T-helper 9 cell (primary cell): ENCODE results near the gene PHF2.

ENCODE experiments used
- DNase-seq: peaks from one replicate; pipeline ENCODE4 v3.0.0-alpha.2; 2020

Gene PHF2

DNA sequence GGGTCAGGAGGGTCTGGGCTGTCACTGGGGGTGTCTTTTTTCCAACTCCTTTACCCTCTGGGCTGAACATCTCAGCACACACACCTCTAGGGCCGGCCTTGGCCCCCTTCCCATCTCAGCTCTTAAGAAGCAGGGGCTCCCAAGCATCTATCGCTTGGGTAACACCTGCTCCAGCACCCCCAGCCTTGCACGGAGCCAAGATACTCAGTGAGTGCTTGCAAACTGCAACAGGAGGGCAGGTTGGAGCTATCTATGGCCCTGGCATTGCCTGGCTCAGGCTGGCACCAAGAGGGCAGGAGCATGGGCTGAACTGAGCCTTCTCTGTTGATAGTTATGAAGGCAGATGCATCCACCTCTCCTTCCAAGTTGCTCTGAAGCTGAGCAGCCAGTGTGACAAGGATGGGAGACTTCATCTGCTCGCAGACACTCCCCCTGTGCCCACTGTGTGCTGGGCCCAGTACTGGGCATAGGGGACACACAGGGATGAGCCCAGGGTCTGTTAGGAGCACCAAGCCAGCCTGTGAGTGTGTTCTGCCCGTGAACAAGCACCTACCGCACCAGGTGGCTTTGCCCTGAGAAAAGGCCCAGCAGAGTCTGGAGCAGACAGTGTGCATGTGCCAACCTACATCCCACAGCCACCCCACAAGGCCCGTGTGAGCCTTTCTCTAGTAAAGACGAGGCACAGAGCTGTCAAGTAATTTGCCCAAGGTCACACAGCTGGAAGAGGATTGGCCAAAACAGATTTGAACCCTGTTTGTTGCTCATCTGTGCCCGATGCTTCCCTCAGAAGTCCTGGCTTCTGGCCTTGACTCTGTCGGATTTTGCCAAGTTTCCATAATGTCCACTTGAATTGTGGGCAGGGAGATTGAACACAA, 58.2 kb downstream of the PHF2 start:
- no peak for DNase-seq

DNA sequence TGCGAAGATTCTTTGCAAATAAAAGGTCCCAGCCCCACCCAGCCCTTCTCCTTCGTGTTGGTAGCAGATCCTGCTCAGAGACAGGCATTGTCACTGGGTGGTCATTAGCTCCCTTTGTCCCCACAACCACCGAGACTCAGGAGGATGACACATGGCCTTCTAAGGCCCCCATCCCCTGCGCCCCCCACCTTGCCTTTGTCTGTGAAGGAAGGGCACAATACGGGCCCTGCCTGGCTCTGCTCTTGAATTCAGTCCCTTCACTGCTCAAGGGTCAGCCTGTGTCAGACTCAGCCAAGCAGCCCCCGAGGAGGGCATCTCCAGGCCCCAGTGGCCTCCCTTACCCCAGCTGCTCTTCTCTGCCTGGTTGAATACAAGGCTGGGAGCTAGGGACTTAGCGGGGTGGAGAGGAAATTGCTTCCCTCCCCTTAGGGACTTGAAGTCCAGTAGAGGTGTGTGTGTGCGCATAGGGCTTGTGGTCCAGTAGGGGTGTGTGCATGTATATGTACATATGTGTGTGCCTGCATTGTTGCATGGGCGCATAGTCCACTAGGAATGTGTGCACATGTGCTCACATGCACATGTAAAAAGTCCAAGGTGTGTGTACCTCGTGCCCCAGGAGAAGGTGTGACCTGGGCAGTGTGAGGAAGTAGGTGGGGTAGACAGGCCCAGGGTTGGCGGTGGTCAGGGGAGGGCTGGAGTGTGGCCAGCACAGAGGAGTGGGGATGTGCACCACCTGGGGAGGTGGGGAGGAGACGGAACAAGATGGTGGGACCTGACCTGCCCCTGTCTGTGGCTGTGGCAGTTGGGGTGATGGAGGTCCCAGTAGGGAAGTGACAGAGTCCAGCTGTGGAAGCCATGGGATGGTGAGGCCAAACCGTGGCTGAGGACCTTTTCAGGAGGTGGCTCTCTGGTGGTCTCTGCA, 59.1 kb downstream of the PHF2 start:
- DNase-seq, result no peak

DNA sequence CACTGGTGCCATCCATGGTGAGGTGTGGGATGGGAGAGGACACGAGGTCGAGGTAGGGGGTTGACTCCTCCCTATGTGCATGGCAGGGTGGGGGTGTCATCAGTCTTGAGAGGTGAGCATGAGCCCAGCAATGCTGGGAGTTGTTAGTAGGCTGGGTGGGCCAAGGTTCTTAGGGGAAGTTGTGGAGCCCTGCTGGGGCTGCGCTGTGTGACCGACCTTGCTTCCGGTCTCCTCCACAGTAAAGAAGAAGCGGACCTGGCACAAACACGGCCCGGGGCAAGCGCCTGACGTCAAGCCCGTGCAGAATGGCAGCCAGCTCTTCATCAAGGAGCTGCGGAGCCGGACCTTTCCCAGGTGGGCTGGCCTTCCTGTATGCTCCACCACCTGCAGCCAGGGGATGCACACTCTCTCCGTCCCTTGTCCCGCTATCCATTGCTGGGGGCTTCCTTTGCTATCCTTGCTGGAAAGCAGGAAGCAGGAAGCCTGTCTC, 59.8 kb downstream of the PHF2 start:
- DNase-seq, result no peak

DNA sequence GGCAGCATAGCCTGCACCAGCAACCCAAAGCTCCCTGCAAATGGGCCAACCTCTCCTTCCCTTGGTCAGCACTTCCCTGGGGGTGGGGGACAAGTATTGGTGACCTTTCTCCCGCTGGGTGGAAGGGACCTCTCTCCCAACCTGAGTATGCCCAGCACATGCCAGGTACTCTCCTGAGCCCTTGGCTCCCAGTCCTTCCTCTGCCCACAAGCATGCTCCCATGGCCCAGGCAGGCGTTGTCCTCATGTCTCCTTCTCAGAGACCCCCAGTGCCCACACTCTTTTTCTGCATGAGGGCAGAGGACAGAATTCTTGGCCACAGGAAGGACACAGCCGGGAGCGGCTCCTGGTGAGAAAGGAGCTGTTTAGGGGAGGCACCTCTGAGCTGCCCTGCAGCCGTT, 60.3 kb downstream of the PHF2 start:
- no peak for DNase-seq

DNA sequence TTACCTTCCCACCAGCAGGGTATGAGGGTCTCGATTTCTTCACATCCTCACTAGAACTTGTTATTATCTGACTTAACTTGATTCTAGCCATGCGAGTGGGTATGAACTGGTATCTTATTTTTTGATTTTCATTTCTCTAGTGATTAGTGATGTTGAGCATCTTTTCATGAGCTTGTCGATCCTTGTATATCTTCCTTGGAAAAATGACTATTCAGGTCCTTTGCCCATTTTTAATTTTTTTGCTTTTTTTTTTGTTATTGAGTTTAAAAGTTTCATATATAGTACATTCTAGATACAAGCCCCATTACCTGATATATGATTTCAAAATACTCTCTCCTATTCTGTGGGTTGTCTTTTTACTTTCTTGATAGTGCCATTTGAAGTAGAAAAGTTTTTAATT, 61.5 kb downstream of the PHF2 start:
- DNase-seq, result no peak

DNA sequence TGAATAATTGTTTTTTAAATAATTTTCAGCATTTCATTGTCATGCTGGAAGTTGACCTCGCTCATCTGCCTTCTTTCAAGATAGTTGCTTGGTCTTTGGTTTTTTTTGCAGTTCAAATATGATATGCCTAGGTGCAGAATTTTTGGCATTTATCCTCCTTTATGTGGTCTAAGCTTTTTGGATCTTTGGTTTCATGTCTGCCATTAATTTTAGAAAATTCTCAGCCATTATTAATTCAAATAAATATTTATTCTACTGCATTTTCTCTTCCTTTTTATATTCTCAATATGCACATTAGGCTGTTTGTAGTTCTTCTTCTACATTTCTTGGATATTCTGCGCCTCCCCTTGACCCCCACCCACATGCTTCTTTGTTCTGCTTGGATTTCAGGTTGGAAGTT, 63.6 kb downstream of the PHF2 start:
- DNase-seq, result no peak

DNA sequence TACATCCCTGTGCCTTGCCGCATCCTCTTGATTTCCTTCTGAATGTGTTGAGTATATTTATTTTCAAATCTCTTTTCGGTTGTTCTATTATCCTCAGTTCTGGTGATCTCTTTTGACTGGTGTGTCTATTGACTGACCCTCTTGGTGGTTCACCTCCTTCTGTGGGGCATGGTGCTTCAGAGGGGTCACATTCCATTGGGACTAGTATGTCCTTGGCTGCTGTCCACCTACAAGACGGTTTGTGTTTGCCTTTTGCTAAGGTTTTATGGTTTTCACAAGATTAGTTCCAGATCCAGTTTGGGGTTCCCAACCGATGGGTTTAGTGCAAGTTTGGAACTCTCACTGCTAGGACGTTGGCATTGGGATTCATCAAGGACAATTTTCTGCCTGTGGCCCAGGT, 66.6 kb downstream of the PHF2 start:
- DNase-seq, result no peak

DNA sequence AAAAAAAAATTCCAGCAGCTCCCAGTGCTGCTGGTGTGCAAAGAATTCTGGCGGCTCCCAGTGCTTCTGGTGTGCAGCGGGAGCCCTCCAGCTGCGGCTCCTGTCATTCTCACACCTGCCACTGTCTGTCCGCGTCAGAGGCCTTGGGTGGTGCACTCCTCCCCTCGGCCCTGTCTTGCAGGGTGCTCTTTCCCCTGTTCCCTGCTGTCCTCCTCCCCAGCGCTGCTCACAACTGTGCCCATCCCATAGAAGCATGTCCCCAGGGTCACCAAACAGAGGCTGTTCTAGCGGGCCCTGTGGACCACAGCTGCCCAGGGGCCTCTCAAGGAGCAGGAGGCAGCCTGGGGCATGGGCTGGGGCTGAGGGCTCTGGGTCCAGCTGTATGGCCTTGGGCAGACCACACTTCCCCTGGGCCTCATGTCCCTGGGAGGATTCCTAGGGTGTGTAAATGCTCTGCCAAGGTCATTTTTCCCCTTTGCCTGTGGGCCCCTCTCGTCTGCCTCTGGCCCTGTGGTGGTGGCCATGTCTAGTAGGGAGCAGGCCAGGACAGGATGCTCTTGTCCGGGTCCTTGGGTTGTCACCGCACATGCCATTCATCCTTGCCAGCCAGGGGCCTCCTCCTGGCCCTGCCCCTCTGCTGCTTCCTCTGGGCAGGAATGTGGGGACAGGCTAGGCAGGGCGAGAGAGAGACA, 68.2 kb downstream of the PHF2 start:
- DNase-seq, result no peak

DNA sequence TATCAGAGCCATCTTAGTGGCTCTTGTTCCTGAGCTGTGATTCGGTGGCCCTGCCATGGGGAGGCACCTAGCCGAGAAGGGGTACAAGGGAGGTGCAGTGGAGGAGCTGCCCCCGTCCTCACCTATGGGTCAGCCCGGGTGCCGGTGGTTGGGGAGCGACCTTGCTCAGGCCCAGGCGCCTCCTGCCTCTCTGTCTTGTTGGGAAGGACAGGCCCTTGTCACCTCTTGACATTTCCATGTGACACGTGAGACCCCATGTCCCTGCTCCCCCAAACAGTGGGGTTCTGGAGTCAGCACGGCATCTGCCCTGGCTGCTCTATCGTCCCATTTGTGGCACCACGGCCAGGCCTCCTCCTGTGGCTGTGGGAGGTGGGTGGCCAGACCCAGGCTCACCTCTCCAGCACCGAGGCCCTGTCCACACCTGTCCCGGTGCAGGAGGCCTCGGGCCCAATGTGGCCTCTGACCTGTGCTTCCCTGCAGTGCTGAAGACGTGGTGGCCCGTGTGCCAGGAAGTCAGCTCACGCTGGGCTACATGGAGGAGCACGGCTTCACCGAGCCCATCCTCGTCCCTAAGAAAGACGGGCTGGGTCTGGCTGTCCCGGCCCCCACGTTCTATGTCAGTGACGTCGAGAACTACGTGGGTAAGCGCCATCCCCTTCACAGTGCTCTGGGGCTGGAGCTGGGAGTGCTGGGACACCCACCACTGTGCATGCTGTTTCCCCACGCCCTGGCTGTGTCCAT, 68.9 kb downstream of the PHF2 start:
- no peak for DNase-seq

DNA sequence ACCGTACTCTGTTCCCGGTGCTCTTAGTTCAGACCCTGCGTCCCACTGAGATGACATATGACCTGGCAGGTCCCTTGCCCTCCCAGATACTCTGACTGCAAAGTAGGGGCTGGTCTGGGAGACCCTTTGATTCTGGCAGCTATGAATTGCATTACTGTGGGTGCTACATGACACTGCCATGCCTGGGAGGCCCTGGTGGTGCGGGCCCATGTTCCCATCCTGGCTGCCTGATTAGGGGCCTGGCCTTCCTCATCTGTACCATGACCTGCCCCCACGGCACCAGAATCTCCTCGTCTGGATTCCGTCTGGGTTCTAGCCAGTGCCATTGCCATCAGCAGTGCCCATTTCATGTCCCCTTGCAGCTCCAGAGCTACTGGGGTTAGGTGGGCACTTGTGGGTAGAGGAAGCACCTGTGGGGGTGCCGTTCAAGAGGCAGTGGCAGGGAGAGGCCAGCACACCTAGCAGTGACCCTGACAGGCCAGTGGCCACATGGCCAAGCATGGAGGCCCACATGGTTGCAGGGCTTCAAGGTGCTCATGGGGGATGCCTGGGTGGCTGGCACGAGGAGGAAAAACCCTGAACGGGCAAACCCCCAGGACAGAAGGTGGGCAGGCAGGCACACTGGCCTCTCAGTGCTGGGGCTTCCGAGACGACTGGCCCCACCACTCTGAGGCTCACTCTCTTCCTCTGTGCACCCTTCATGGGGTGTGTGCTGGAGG, 69.7 kb downstream of the PHF2 start:
- no peak for DNase-seq

DNA sequence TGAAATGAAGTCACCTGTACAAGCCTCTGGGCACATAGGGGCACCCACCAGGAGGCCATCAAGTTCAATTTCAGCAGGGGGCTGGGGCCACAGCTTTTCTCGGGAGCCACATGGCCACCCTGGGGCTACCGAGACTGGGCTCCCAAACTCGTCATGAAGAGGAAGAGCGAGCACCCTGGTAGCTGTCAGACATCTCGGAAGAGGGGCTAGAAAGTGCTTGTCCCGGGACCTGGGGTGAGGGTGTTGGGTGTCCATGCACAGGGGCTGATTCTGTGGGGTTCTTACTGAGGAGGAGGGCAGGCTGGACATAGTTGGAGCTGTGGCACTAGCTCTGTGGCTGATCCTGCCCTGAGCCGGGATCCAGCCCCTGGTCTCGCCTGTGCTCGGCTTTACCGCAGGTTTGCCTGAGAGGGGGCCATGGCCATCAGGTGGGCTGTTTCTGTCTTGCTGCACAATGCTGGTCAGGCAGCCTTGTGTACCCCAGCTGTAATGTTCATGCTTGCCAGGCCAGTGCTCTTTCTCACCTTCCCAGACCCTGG, 70.3 kb downstream of the PHF2 start:
- no peak for DNase-seq

DNA sequence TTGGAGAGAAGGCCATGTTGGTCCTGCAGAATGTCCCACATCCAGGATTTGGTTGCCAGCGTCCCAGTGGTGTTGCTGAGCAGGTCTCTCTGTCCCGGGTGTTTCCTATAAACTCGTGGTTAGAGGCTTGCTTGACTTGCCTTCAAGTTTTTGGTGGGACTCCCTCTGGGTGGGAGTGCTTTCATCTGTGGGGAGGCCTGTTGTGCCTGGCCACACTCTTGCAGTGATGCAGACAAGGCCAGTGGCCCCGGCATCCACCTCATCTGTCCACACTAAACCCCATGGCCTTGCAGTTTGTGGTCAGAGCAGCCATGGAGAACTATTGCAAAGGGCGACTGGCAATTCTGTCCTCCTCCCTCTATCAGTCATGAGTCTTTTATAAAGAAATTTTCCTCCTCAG, 71.8 kb downstream of the PHF2 start:
- no peak for DNase-seq

DNA sequence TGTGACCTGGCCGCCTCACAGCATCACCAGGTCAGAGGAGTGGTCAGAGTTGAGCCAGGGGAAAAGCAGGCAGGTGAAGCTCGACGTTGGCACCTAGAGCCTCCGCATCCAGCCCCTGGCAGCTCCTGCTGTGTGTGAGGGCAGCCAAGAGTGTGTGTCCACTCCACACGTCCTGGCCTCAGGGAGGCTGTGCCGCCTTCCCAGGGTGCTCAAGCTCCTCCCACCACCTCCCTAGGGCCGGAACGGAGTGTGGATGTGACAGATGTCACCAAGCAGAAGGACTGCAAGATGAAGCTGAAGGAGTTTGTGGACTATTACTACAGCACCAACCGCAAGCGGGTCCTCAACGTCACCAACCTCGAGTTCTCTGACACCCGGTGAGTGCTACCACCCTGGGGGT, 72.5 kb downstream of the PHF2 start:
- DNase-seq, result no peak

DNA sequence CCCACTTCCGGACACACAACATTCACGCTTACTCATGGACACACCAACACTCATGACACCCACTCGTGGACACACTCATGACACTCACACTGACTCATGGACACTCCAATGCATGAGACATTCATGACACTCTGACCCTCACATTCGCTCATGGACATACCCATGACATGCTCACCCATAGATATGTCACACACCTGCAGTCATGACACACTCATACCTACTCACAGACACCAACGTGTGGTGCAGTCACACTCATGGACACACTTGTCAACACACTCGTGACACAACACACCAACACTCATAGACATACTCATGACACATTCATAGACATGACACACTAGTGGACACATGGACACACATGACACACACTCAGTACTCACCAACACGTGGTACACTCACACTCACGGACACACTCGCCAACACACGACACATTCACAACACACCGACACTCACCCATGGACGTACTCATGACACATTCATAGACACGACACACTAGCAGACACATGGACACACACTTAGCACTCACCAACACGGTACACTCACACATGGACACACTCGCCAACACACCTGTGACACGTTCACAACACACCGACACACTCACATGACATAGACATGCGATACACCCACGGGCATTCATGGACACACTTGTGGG, 73.4 kb downstream of the PHF2 start:
- no peak for DNase-seq

DNA sequence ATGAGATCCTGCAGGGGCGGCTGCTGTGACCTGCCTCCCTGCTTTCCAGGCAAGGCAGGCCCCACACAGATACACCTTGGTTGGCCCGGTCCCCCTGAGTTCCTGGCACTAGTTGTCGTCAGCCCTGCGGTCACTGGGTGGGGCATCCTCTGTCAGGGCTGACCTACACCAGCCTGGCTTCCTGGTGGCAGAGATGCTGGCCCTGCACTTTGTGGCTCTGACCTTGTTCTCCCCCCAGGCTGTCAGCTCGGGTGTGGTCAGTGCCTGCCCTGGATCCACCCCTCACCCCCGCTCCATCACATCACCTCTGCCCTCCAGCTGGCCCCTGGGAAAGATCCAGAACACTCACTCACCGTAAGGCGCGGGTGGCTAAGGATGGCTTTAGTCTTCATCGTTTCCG, 74.1 kb downstream of the PHF2 start:
- DNase-seq, result no peak

DNA sequence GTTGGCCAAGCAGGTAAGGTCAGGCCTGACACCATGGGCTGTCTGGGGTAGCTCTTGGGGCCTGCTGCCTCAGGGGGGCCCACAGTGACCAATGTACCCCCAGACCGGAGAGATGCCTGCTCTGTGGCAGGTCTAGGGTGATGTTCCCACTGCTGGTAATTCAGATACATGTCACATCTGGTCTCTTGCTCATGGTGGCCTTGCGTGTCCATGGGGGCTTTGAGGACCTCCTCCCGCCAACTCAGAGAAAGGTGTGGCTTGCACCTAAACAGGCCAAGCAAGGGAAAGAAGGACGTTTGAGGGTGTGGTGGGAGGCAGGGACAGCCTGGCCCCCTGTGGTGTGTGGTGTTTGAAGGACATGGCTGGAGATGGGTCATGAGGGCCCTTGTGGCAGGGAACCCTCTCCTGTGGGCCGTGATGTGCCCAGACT, 75.2 kb downstream of the PHF2 start:
- DNase-seq, result no peak

DNA sequence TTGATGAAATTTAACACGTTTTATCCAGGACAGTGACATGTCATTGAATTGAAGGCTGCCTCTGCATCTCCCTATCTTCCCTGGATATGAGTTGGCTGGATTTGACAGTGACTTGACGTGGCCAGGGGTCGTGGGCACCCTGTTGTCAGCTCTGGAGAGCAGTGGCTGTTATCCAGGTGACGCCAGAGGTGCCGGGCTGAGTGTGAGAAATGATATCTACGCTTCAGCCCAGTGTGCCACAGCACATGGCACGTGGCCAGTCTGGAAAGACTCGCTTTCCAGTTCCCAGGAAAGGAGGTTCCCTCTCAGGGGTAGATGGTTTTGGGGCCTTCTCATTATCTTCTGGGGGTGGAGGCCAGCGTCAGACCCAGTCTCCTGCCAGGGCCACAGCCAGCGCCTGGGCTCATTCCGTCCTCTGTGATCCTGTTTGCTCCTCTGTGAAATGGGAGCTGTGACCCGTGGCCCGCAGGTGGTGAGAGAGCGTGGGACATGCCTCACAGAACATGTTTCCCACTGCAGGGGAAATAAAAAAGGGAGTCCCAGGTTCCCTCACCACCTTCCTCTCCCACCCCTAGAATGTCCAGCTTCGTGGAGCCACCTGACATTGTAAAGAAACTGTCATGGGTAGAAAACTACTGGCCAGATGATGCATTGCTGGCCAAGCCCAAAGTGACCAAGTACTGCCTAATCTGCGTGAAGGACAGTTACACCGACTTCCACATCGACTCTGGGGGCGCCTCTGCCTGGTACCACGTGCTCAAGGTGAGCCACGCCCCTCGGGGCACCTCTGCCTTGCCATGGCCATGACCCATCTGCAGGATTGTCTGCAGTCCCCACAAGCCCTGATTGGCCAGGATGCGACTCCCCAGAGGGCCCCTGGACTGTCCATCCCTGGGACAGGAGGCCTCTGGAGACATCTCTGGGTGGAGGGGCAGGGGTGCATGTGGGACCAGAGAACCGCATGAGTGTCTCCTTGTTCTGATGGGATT, 76.5 kb downstream of the PHF2 start:
- no peak for DNase-seq

DNA sequence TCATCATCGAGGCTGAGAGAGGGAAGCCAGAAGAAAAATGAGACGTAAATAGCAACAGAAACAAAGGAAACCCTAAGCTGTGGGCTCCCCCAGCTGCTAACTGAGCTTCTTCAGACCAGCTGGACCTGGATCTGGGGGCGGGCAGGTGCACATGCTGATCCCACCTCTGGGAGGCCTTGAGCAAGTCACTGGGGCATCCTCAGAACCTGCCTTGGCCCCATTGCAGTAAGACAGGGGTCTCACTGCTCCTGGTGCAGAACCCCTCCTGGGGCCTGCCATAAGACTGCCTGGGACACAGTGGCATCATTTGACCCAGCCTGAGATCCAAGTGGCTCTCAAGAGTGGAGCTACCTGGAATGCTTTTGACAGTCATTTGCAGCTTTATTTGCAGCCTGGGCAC, 77.4 kb downstream of the PHF2 start:
- no peak for DNase-seq

DNA sequence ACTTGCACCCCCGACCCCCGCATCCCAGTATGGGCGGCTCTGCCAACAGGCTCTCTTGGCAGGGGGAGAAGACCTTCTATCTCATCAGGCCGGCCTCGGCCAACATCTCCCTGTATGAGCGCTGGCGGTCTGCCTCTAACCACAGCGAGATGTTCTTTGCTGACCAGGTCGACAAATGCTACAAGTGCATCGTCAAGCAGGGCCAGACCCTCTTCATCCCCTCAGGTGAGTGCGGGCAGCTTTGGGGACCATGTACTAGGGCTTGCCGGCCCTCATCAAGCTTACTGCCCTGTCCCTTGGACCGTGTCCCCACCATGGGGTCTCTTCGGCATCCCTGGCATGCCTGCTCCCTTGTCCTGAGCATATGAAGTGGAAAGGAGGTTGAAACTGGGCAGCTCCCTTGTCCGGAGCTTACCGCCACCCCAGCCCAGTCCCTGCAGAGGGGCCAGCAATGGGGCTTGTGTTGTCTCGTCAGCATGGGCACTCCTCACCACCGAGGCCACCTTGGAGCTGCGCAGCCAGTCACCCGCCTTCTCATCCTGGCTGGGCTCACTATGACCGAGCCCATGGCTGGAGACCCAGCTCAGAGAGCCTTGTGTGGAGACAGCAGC, 78.1 kb downstream of the PHF2 start:
- no peak for DNase-seq
